Heart right ventricle (tissue), 16 donors: ENCODE measurements around the gene BABAM2. TPM values are rescaled to one million over a fixed set of nuclear protein-coding genes. Genes with fewer than 3 reads are reported as not detected.
"Not testable (repeated sequence)": the region's sequence is repeated elsewhere in the genome, so short reads cannot be mapped to it uniquely, and the experiment has no call there.

Experiments used
- ATAC-seq, 8 donors: fragments of 200-7000 bp; cut with Tn5 transposase; one replicate each; pipeline ENCODE4 v1.9.1; 2020; ENCODE audit warnings: mild to moderate bottlenecking in 8 of 8, moderate library complexity in 8 of 8, moderate number of reproducible peaks in 1 of 8
- DNase-seq, 2 donors: peaks; one replicate each; pipeline ENCODE4 v3.0.0-alpha.2; 2020
- H3K27ac ChIP-seq, 10 donors: fragments of 200-600 bp; sonication (generic) in 2 of 10; one replicate each; pipeline versions ENCODE4 v1.5.0 to v1.8.0; 2020 to 2022; ENCODE audit warnings: mild to moderate bottlenecking in 3 of 10
- H3K27me3 ChIP-seq, 7 donors: fragments of 200-600 bp; one replicate each; pipeline ENCODE4 v1.8.0; 2021 to 2022; ENCODE audit warnings: mild to moderate bottlenecking in 2 of 7
- H3K36me3 ChIP-seq, 9 donors: fragments of 200-600 bp; sonication (generic) in 1 of 9; one replicate each; pipeline versions ENCODE4 v1.5.0 to v1.8.0; 2020 to 2022; ENCODE audit warnings: mild to moderate bottlenecking in 2 of 9
- H3K4me1 ChIP-seq, 9 donors: fragments of 200-600 bp; sonication (generic) in 1 of 9; one replicate each; pipeline versions ENCODE4 v1.5.0 to v1.8.0; 2020 to 2022; ENCODE audit warnings: mild to moderate bottlenecking in 4 of 9
- H3K4me3 ChIP-seq, 10 donors: fragments of 200-600 bp; sonication (generic) in 2 of 10; one replicate each; pipeline versions ENCODE4 v1.5.0 to v1.8.0; 2020 to 2022; ENCODE audit warnings: mild to moderate bottlenecking in 7 of 10, moderate library complexity in 2 of 10
- H3K9me3 ChIP-seq, 11 donors: fragments of 200-600 bp in 10 of 11; sonication (generic) in 2 of 11; one replicate each; pipeline versions ENCODE4 v1.5.0 to v1.8.0; 2013 to 2022; ENCODE audit warnings: mild to moderate bottlenecking in 2 of 11, control low read depth in 1 of 11, moderate library complexity in 1 of 11
- WGBS, 2 donors: extraction: QIAGEN DNeasy Blood & Tissue Kit; methylation state at CpG; one replicate each; pipeline ENCODE4 v1.1.7; 2013; ENCODE audit warnings: inconsistent platforms in 1 of 2; 5-methylcytosine and 5-hydroxymethylcytosine counted together
- intact Hi-C, 10 donors: fragments of 100-400 bp; cut with DNase I; formaldehyde crosslinking; loops; one replicate each; pipeline versions ENCODE4 v1.11.1 to v1.14.2; 2022
- polyA plus RNA-seq, 2 donors: library from polyadenylated mRNA; stranded (reverse); fragments of 200-250 nt; gene quantifications; one replicate each; pipeline ENCODE4 v1.2.3, GENCODE V29; 2013
- total RNA-seq, 10 donors: library from RNA; stranded (reverse); fragmentation: NEBNext Ultra II Directional in 3 of 10; extraction: Animal tissue kit (Norgen Biotek cat#: 25700) in 3 of 10; gene quantifications; one replicate each; pipeline versions ENCODE4 v1.2.1 to v1.2.4, GENCODE V29; 2021 to 2023
- TF ChIP-seq, protein P1 (sequence below), 9 donors: fragments of 200-600 bp; sonication (generic) in 2 of 9; IDR thresholded peaks; one replicate each; pipeline versions ENCODE4 v1.5.0 to v1.8.0; 2021 to 2022; ENCODE audit warnings: antibody characterized with exemption in 9 of 9, mild to moderate bottlenecking in 5 of 9, moderate library complexity in 1 of 9
- donor health status: Arrhythmogenic right ventricular cardiomyopathy.
- donor health status: ischemic (EF 13 %, LVEDD 7.1; RV severe dilation, severe dysfunction).
- donor health status: healthy with polysubstance abuse.
- donor health status: DM: no; HTN: yes; CAD: no.
- donor health status: DM: no; HTN: no; CAD: no.
- donor health status: ischemic (EF 25% LVEDD 6.9; RV normal size, moderate dysfunction).
- donor health status: ischemic (EF 25% LVEDD 5.7; RV mildly dilated, moderate dysfunction).
- donor health status: healthy.
- donor health status: DM: yes; HTN: yes; CAD: no.
- donor health status: Ischemic cardiomyopathy.
- donor health status: ischemic (EF 35%, LVEDD 5.7; RV mildly dilated, moderate dysfunction).
- donor health status: nonischemic (EF 11% LVEDD 7.7; RV severe dilation, severe dysfunction).
- donor health status: DM: yes; HTN: yes; CAD: no.
- donor health status: PGD.
- donor health status: ischemic (EF 29% LVEDD 5.4; RV normal size, mild dysfunction).
- donor health status: nonischemic (EF 23%, LVEDD 6.1; RV moderate dilation, normal function).

The BABAM2 gene
- total and polyA plus RNA-seq, 12 donors = 13.3 to 83.4 (median 65.9) TPM

DNA sequence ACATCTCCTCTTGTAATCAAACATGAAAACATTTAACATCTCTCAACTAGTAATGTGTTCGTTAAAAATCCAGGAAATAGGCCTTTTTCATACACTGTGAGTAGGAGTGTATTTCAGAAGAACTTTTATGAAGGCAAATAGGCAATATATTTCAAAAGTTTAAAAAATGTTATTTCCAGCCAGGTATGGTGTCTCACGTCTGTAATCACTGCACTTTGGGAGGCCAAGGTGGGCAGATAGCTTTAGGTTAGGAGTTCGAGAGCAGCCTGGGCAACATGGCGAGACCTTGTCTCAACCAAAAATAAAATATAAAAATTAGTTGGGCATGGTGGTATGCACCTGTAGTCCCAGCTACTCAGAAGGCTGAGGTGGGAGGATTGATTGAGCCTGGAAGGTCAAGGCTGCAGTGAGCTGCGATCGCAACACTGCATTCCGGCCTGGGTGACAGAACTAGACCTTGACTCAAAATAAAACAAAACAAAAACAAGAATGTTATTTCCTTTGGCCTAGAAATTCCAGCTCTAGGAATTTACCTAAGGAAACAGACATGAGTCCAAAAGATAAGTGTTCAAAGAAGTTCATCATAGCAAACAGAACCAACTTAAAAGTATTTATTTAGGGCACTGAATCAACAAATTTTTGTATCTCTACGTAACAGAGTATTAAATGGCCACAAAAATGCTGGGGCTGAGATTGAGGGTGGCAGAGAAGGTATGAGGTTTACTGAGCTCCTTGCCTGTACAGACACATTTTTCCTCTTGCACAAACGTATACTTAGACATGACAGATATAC, 15.2 kb upstream of the BABAM2 start:
- TF ChIP-seq, protein P1, sequence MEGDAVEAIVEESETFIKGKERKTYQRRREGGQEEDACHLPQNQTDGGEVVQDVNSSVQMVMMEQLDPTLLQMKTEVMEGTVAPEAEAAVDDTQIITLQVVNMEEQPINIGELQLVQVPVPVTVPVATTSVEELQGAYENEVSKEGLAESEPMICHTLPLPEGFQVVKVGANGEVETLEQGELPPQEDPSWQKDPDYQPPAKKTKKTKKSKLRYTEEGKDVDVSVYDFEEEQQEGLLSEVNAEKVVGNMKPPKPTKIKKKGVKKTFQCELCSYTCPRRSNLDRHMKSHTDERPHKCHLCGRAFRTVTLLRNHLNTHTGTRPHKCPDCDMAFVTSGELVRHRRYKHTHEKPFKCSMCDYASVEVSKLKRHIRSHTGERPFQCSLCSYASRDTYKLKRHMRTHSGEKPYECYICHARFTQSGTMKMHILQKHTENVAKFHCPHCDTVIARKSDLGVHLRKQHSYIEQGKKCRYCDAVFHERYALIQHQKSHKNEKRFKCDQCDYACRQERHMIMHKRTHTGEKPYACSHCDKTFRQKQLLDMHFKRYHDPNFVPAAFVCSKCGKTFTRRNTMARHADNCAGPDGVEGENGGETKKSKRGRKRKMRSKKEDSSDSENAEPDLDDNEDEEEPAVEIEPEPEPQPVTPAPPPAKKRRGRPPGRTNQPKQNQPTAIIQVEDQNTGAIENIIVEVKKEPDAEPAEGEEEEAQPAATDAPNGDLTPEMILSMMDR (IDR thresholded peaks at IDR 0.05) = no peak
- H3K4me1 ChIP-seq = no peaks in the 10 kb centered on the region
- ATAC-seq = no peak
- H3K9me3 ChIP-seq = peaks cover 0 to 15% (median 0%) of the 10 kb centered on the region in 11 donors
- H3K27me3 ChIP-seq = no peaks in the 10 kb centered on the region
- intact Hi-C loops = no loop called here
- no peak overlapping the region for H3K27ac ChIP-seq
- no peak for DNase-seq
- no peak overlapping the region for H3K4me3 ChIP-seq
- no peaks in the 10 kb centered on the region for H3K36me3 ChIP-seq
- 77 to 83% methylated on average over 9 of the region's 9 CpGs for WGBS, 2 donors

DNA sequence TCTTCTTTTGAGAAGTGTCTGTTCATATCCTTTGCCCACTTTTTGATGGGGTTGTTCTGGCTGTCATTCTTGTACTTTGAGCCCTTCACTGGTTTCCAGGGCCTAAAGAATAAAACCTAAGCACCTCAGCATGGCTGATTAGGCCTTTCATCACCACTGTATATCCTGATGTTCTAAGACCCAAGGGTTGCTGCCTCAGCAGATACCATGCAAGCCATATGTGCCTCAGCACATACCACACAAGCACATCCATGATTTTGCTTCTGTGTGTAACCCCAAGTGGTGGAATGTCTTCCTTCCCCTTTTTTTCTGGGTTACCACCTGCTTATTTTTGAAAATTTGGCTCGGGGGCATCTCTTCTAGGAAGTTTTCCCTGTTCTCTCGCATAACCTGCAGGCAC, 11.7 kb upstream of the BABAM2 start:
- H3K9me3 ChIP-seq = peaks cover 0 to 19% (median 0%) of the 10 kb centered on the region in 11 donors
- H3K4me3 ChIP-seq = no peak overlapping the region
- no peaks in the 10 kb centered on the region for H3K36me3 ChIP-seq
- intact Hi-C loops = no loop called here
- ATAC-seq (no peak), DNase-seq (no peak)
- TF ChIP-seq, protein P1 (IDR thresholded peaks at IDR 0.05) = no peak
- H3K4me1 ChIP-seq = no peaks in the 10 kb centered on the region
- 76 to 78% methylated on average over 2 of the region's 2 CpGs for whole genome bisulfite sequencing, 2 donors
- H3K27me3 ChIP-seq = no peaks in the 10 kb centered on the region
- H3K27ac ChIP-seq = no peak overlapping the region

DNA sequence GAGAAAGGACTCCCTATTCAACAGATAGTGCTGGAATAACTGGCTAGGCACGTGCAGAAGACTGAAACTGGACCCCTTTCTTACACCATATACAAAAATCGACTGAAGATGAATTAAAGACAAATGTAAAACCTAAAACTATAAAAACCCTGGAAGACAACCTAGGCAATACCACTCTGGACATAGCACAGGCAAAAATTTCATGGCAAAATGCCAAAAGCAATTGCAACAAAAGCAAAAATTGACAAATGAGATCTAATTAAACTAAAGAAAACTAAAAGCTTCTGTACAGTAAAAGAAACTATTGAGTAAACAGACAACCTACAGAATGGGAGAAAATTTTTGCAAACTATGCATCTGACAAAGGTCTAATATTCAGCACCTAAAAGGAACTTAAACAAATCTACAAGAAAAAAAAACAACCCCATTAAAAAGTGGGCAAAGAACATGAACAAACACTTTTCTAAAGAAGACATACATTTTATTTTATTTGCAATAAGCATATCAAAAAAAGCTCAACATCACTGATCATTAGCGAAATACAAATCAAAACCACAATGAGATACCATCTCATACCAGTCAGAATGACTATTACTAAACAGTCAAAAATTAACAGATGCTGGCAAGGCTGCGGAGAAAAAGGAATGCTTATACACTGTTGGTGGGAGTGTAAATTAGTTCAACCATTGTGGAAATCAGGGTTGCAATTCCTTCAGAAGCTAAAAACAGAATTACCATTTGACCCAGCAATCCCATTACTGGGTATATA, 8.5 kb upstream of the BABAM2 start:
- DNase-seq, H3K9me3 ChIP-seq, H3K27ac ChIP-seq, H3K36me3 ChIP-seq, H3K27me3 ChIP-seq, H3K4me3 ChIP-seq, H3K4me1 ChIP-seq, ATAC-seq: not testable (repeated sequence)
- intact Hi-C loops = loop anchor here in 3 of 10 donors (10.0 kb wide), 3 partner anchors 77 to 157 kb away; no protein-coding TSS in a partner anchor
- WGBS, 2 donors = 91 to 95% methylated on average over 4 of the region's 4 CpGs

DNA sequence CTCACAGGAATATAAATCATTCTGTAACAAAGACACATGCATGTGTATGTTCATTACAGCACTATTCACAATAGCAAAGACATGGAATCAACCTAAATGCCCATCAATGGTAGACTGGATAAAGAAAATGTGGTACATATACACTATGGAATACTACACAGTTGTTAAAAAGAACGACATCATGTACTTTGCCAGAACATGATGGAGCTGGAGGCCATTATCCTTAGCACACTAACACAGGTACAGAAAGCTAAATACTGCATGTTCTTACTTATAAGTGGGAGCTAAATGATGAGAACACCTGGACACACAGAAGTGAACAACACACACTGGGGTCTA, 8.0 kb upstream of the BABAM2 start:
- not testable (repeated sequence) for H3K27ac ChIP-seq, ATAC-seq, H3K4me1 ChIP-seq, DNase-seq, H3K9me3 ChIP-seq, H3K27me3 ChIP-seq, H3K4me3 ChIP-seq, H3K36me3 ChIP-seq
- WGBS, 2 donors = 92 to 100% methylated on average over 1 of the region's 1 CpG
- intact Hi-C loops = loop anchor here in 3 of 10 donors (10.0 kb wide), 3 partner anchors 78 to 158 kb away; no protein-coding TSS in a partner anchor

DNA sequence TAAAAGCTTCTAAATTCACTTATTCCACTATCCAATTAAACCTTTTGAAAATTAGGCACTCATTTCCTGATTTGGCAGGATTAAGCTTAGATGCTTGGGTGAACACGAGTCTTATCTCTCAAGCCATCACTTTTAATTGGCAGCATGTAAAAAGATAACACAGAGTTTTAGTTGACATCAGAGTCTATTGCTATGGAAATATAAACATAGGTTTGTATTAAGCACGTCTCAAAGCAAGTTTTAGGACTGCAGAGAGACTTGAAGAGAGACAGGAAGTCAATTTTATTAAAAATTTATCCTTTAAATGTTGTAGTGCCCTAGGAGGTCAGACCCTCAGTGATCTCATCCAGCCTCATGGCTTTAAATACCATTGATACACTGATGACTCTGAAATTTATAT, 5.9 kb upstream of the BABAM2 start:
- intact Hi-C loops = loop anchor here in 3 of 10 donors (10.0 kb wide), 3 partner anchors 80 to 160 kb away; no protein-coding TSS in a partner anchor
- Histone ChIP-seq H3K4me3 (no peak overlapping the region), H3K9me3 (peaks cover 0 to 8% (median 0%) of the 10 kb centered on the region in 11 donors), H3K4me1 (peaks cover 0 to 20% (median 17%) of the 10 kb centered on the region in 9 donors), H3K36me3 (no peaks in the 10 kb centered on the region), H3K27me3 (no peaks in the 10 kb centered on the region), H3K27ac (no peak overlapping the region)
- TF ChIP-seq, protein P1 (IDR thresholded peaks at IDR 0.05) = no peak
- WGBS, 2 donors = 9 to 10% methylated on average over 2 of the region's 2 CpGs
- no peak for DNase-seq
- ATAC-seq = peak in 1 of 8 donors; percentile 11
